Raji (cell line): ENCODE measurements around the gene DIP2B.

Source experiments
- POLR2A ChIP-seq: IDR thresholded peaks from 2 replicates; pipeline ENCODE4 v1.6.1; 2011; ENCODE audit warnings: low read depth, low read length, control low read depth; ENCODE audit not compliant: insufficient read depth

DIP2B gene

GRCh38 chr12:50659260-50659659, 154.5 kb downstream of the DIP2B start:
- TF ChIP-seq POLR2A, result no peak

GRCh38 chr12:50659690-50660424, 155.1 kb downstream of the DIP2B start:
- TF ChIP-seq POLR2A, result no peak

- TF ChIP-seq POLR2A, result no peak
Measured at GRCh38 chr12:50660425-50660822, 155.6 kb downstream of the DIP2B start.

GRCh38 chr12:50661300-50662115, 156.7 kb downstream of the DIP2B start:
- TF ChIP-seq POLR2A, result no peak

- no peak for TF ChIP-seq POLR2A
Measured at GRCh38 chr12:50662116-50662510, 157.3 kb downstream of the DIP2B start.

GRCh38 chr12:50665170-50665569, 160.4 kb downstream of the DIP2B start:
- no peak for TF ChIP-seq POLR2A

GRCh38 chr12:50665609-50666008, 160.8 kb downstream of the DIP2B start:
- TF ChIP-seq POLR2A, result no peak

GRCh38 chr12:50666023-50666422, 161.2 kb downstream of the DIP2B start:
- TF ChIP-seq POLR2A, result no peak

GRCh38 chr12:50672158-50672557, 167.4 kb downstream of the DIP2B start:
- no peak for TF ChIP-seq POLR2A

GRCh38 chr12:50676756-50677155, 172.0 kb downstream of the DIP2B start:
- no peak for TF ChIP-seq POLR2A

- no peak for TF ChIP-seq POLR2A
Measured at GRCh38 chr12:50677858-50678257, 173.1 kb downstream of the DIP2B start.

- TF ChIP-seq POLR2A, result no peak
Measured at GRCh38 chr12:50678650-50679365, 174.0 kb downstream of the DIP2B start.

GRCh38 chr12:50679612-50680011, 174.8 kb downstream of the DIP2B start:
- TF ChIP-seq POLR2A, result no peak

GRCh38 chr12:50685641-50686040, 180.9 kb downstream of the DIP2B start:
- TF ChIP-seq POLR2A, result no peak

GRCh38 chr12:50686406-50686805, 181.6 kb downstream of the DIP2B start:
- TF ChIP-seq POLR2A, result no peak

GRCh38 chr12:50686976-50687375, 182.2 kb downstream of the DIP2B start:
- TF ChIP-seq POLR2A, result no peak
